SKM-1 treated with dmso at 0.1 percent for 144 hours (cell line): Measurements from ENCODE around the gene CFAP299.
A peak's percentile ranks its signal among the peaks of the same experiment; 100 is the strongest.

Experiments used
- DNase-seq: peaks from one replicate; lab custom pipeline; 2025; ENCODE audit not compliant: unreplicated experiment; lab: John Stamatoyannopoulos, UW

Gene CFAP299

DNA sequence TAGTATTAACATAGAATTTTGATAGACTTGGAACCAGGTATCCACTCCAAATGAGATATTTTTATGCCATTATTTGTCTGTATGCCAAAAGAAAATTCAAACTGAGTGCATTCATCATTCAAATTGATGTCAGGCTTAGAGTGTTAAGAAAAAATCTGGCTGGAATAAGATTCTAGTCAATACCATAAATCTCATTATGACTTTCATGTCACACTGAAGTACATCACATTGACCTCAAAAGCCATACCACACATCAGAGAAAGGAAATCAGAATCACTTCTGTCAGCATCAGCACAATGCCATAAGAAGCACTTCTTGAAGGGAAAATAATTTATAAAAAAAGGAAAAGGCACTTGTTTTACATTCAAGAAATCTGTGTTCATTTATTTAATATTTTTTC is 575.9 kb downstream of the CFAP299 start:
- DNase-seq, result no peak

DNA sequence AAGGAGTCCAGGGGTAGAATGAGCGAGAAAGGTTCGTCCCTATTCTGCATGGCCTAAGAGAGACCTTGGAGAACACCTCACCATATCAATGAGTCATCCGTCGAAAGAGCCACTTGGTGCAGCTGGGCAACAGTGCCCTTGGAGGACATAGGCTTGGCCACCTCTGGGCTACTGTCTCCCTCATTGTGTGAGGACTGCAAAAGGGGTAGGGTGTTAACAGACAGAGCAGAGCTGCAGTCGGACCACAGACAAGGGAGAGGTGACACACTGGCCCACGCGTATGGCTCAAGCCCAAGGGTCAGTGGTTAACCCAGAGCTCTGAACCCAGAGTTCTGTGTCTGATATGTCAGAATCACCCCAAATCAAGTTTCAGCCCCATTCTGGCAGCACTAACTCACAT is 576.8 kb downstream of the CFAP299 start:
- no peak for DNase-seq

DNA sequence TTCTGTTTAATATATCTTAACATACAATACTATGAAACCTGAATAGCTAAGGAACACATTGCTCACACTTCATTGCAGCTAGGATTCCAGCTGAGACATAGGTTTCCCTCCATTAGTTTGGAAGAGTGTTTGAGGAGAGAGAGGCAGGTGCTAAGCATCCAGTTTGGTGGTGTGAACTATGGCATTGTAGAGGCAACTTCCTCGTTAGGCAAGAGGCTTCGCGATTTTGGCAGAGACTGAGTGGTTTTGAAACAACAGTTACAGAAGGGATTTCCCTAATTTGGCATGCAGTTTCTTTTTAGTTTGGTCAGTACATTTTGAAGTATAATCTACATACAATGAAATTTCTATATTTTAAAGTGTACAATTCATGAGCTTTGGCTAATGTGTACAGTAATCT is 577.9 kb downstream of the CFAP299 start:
- DNase-seq, result peak; percentile 34

DNA sequence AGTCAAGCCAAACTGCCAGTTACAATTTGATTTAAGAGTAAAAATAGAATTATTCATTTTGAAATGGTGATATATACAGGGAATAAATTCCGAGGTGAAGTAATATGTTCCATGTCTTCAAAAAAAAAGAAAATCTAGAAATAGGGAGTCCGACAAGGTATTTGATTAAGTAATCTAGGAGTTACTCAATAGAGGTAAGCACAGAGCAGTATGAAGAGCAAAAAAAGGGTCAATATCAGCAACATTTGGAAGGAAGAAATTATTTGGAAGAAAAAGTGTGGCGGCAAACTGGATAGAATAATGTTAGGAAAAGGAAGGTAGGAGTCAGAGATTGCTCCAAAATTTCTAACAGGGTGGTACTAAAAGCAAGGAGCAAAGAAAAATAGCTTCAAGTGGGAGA is 581.2 kb downstream of the CFAP299 start:
- no peak for DNase-seq

DNA sequence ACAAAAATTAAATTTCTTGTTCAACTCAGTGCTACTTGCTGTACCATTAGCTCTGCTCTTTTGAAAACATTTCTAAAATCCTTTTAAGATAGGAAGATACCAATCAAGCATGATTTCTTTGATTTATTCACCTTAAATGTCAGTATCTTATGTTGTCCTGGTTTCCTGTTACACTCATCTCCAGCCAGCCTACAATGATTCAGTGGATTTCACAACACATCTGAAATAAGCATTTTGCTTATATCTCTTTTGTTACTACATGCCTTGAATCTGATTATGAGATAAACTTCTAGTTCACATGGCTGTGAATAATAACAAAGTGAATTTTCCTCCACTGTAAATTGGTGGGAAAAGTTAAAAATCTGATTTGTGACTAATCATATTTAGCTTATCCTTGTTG is 582.5 kb downstream of the CFAP299 start:
- DNase-seq, result no peak

- DNase-seq, result no peak
Observed at GRCh38 chr4:80921441-80921840, 585.9 kb downstream of the CFAP299 start.

GRCh38 chr4:80922941-80923340 is 587.4 kb downstream of the CFAP299 start:
- no peak for DNase-seq

DNA sequence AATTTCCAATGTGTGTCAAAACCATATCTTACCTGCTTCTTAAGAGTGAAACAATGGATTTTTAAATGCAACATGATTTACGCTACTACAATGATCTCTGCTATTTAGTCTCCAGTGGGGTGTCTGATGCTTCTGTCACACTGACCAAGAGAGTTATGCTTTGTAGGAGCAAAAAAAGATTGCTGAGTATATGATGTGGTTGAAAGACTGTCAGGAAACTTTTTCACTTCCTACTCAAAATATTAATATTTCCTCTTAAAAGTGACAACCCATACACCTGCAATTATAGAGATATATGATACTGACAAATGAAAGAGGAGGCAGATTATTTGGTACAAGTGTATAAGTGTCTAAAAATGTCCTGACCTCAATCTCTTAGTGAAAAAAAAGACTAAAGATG is 589.8 kb downstream of the CFAP299 start:
- DNase-seq, result no peak

GRCh38 chr4:80926446-80926845 is 590.9 kb downstream of the CFAP299 start:
- no peak for DNase-seq

- DNase-seq, result no peak
Observed at GRCh38 chr4:80926891-80927290, 591.4 kb downstream of the CFAP299 start.

GRCh38 chr4:80927420-80927819 is 591.9 kb downstream of the CFAP299 start:
- no peak for DNase-seq

GRCh38 chr4:80931631-80932081 is 596.1 kb downstream of the CFAP299 start:
- DNase-seq, result no peak

GRCh38 chr4:80948141-80948540 is 612.6 kb downstream of the CFAP299 start:
- DNase-seq, result no peak

GRCh38 chr4:80948995-80949394 is 613.5 kb downstream of the CFAP299 start:
- DNase-seq, result no peak

GRCh38 chr4:80956421-80956820 is 620.9 kb downstream of the CFAP299 start:
- DNase-seq, result no peak

- DNase-seq, result no peak
Observed at GRCh38 chr4:80963051-80963450, 627.5 kb downstream of the CFAP299 start.

GRCh38 chr4:80967346-80967745 is 631.8 kb downstream of the CFAP299 start:
- no peak for DNase-seq

- DNase-seq, result no peak
Observed at GRCh38 chr4:80980239-80980638, 644.7 kb downstream of the CFAP299 start.

GRCh38 chr4:80986011-80986410 is 650.5 kb downstream of the CFAP299 start:
- DNase-seq, result no peak

GRCh38 chr4:80989921-80990544 is 654.5 kb downstream of the CFAP299 start:
- DNase-seq, result peak; percentile 45

- no peak for DNase-seq
Observed at GRCh38 chr4:80990851-80991250, 655.3 kb downstream of the CFAP299 start.

DNA sequence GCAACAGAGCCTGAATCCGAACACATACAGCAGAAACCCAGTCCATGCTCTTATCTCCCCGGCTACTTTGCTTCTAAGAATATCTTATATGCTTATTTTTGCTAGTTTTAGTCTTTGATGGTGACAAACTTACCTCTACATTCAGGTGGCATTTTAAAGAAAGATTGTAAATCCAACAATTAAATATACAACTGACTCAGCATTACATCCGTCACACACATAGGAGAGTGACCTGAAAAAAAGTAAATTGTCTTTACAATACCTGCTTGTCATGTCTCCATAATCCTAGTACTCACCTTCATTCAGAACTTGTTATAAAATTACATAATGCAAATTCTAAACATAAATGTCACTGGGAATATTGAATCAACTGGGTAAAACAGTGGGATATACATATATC is 664.4 kb downstream of the CFAP299 start:
- no peak for DNase-seq

GRCh38 chr4:81003597-81004111 is 668.1 kb downstream of the CFAP299 start:
- no peak for DNase-seq
